Stomach (tissue), 9 donors: ENCODE results near the gene CLK2. TPM values are rescaled to one million over a fixed set of nuclear protein-coding genes. Genes with fewer than 3 reads are reported as not detected.

Source experiments
- DNase-seq, 2 donors: peaks; one replicate each; pipeline versions ENCODE4 v3.0.0 to v3.0.0-alpha.2; 2013 to 2019
- H3K27ac ChIP-seq, 5 donors: fragments of 200-600 bp in 4 of 5; sonication (generic) in 4 of 5; one replicate each; pipeline ENCODE4 v1.5.1; 2013 to 2019; ENCODE audit warnings: mild to moderate bottlenecking in 1 of 5, moderate library complexity in 1 of 5
- H3K27me3 ChIP-seq, 3 donors: fragments of 200-600 bp; sonication (generic); one replicate each; pipeline ENCODE4 v1.5.1; 2017 to 2019; ENCODE audit warnings: mixed run types in 1 of 3
- H3K36me3 ChIP-seq, 4 donors: fragments of 200-600 bp; sonication (generic); 1 replicate in 3 of 4; 2 replicates in 1 of 4; pipeline ENCODE4 v1.5.1; 2016 to 2019
- H3K4me1 ChIP-seq, 4 donors: fragments of 200-600 bp; sonication (generic); one replicate each; pipeline ENCODE4 v1.5.1; 2016 to 2019
- H3K4me3 ChIP-seq, 4 donors: fragments of 200-600 bp; sonication (generic) in 3 of 4; one replicate each; pipeline ENCODE4 v1.5.1; 2016 to 2019; ENCODE audit warnings: mild to moderate bottlenecking in 1 of 4
- H3K9me3 ChIP-seq, 4 donors: fragments of 200-600 bp; sonication (generic); one replicate each; pipeline ENCODE4 v1.5.1; 2016 to 2019
- CTCF ChIP-seq, 7 experiments: fragments of 450-650 bp in 4 of 7; fragments of 200-600 bp in 3 of 7; sonication (generic) in 3 of 7; IDR thresholded peaks; one replicate each; pipeline ENCODE4 v1.5.1; 2016 to 2019; ENCODE audit warnings: antibody characterized with exemption in 7 of 7, control low read depth in 2 of 7, mild to moderate bottlenecking in 1 of 7
- EP300 ChIP-seq: sonication (generic); formaldehyde crosslinking; IDR thresholded peaks from one replicate; pipeline ENCODE4 v1.6.1; 2017; ENCODE audit warnings: antibody characterized with exemption
- POLR2A ChIP-seq, 4 donors: fragments of 450-650 bp; IDR thresholded peaks; one replicate each; pipeline ENCODE4 v1.6.1; 2016; ENCODE audit warnings: antibody characterized with exemption in 4 of 4, control low read depth in 2 of 4, mild to moderate bottlenecking in 1 of 4, moderate library complexity in 1 of 4
- POLR2AphosphoS5 ChIP-seq, 3 donors: sonication (generic); formaldehyde crosslinking; IDR thresholded peaks; one replicate each; pipeline ENCODE4 v1.6.1; 2016; ENCODE audit warnings: antibody characterized with exemption in 3 of 3
- WGBS, 5 donors: extraction: QIAGEN DNeasy Blood & Tissue Kit in 3 of 5; methylation state at CpG; one replicate each; pipeline versions ENCODE4 v1.1.5 to v1.1.7; 2013 to 2018; 5-methylcytosine and 5-hydroxymethylcytosine counted together
- intact Hi-C: fragments of 100-400 bp; cut with DNase I; formaldehyde crosslinking; loops from one replicate; pipeline ENCODE4 v1.15.1; 2023; ENCODE audit warnings: low total_unique reads
- polyA plus RNA-seq, 3 donors: library from polyadenylated mRNA; stranded (reverse); fragments of 200-250 nt; gene quantifications; one replicate each; pipeline ENCODE4 v1.2.3, GENCODE V29; 2013
- total RNA-seq, 5 donors: library from RNA; depleted of rRNA; stranded (reverse); fragments of >200 nt; gene quantifications; one replicate each; pipeline versions ENCODE4 v1.1.0 to v1.2.3, GENCODE V29; 2014 to 2016
- donor health status: healthy with polysubstance abuse.
- donor health status: Bipolar disorder and iron deficiency.
- donor health status: healthy.

CLK2 gene
- total and polyA plus RNA-seq, 8 donors = 16.0 to 77.6 (median 43.3) TPM

- H3K36me3 ChIP-seq = peaks cover 18 to 46% (median 40%) of the 10 kb centered on the region in 4 donors
- peak overlapping the region; percentile 80 to 94 (median 90) for H3K4me3 ChIP-seq
- no peaks in the 10 kb centered on the region for H3K27me3 ChIP-seq
- no peaks in the 10 kb centered on the region for H3K9me3 ChIP-seq
- intact Hi-C loops = loop anchor here (10.0 kb wide), 1 partner anchor 339 kb away; no protein-coding TSS in a partner anchor
- peaks cover 29 to 48% (median 43%) of the 10 kb centered on the region in 4 donors for H3K4me1 ChIP-seq
- 69 to 76% (median 71%) methylated on average over 17 to 20 of the region's 20 CpGs for WGBS, 5 donors
- DNase-seq = no peak
- H3K27ac ChIP-seq = peak overlapping the region; percentile 93 to 98 (median 96)
- TF ChIP-seq POLR2A (IDR thresholded peaks at IDR 0.05) = no peak
- TF ChIP-seq EP300 = no peak
- TF ChIP-seq POLR2AphosphoS5 (IDR thresholded peaks at IDR 0.05) = no peak
- TF ChIP-seq CTCF (IDR thresholded peaks at IDR 0.05) = no peak
These were observed 17.0 kb downstream of the CLK2 start for GRCh38 chr1:155256058-155256852.

GRCh38 chr1:155255243-155256007, 17.9 kb downstream of the CLK2 start, which contains the start of gene ENTREP3:
TSS of gene ENTREP3 (minus strand) at chr1:155255483. CDS start at chr1:155254877, 606 bp downstream.
- Histone ChIP-seq H3K27ac (peak within 1 kb of the TSS; percentile 93 to 98 (median 96)), H3K9me3 (no peaks in the 10 kb centered on the region), H3K4me1 (peaks cover 30 to 48% (median 42%) of the 10 kb centered on the region in 4 donors), H3K27me3 (no peaks in the 10 kb centered on the region), H3K36me3 (peaks cover 18 to 44% (median 38%) of the 10 kb centered on the region in 4 donors), H3K4me3 (peak within 1 kb of the TSS; percentile 80 to 94 (median 90))
- WGBS, 5 donors = 1 to 5% (median 2%) methylated on average over 44 to 54 of the region's 54 CpGs
- TF ChIP-seq POLR2A (IDR thresholded peaks at IDR 0.05) (no peak), EP300 (no peak), CTCF (IDR thresholded peaks at IDR 0.05) (no peak), POLR2AphosphoS5 (IDR thresholded peaks at IDR 0.05) (peak; percentile 78 to 89 (median 82))
- peak; percentile 86 to 97 for DNase-seq
- intact Hi-C loops = loop anchor here (10.0 kb wide), 1 partner anchor 339 kb away; no protein-coding TSS in a partner anchor

DNA sequence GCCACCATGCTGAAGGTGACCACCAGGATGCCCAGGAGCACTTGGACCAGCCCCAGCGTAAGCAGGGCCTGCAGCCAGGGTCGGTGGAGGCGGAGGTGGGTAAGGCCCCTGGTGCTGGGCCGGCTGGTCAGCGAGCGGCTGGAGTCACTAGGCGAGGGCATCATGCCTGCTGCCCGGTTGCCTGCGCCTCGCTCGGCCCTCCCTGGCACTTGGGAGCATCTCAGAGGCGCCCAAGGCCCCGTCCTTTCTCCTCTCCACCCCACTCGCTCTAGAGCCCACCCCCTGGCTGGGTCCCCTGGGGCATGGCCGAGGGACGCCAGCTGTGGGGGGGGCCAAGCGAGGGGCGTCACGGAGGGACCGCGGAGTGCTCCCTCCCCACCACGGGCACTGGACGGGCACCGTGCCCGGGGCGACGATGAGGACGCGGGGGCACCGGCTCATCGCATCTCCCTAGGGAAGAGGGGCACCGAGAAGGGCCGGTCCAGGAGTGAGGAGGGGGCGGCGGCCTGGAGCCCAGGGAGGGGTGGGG, 18.5 kb downstream of the CLK2 start:
- Histone ChIP-seq H3K36me3 (peaks cover 14 to 38% (median 32%) of the 10 kb centered on the region in 4 donors), H3K4me3 (peak overlapping the region; percentile 80 to 94 (median 90)), H3K9me3 (no peaks in the 10 kb centered on the region), H3K27me3 (no peaks in the 10 kb centered on the region), H3K27ac (peak overlapping the region; percentile 93 to 98 (median 96)), H3K4me1 (peaks cover 34 to 48% (median 42%) of the 10 kb centered on the region in 4 donors)
- TF ChIP-seq CTCF (IDR thresholded peaks at IDR 0.05) (no peak), POLR2A (IDR thresholded peaks at IDR 0.05) (no peak)
- intact Hi-C loops = loop anchor here (10.0 kb wide), 1 partner anchor 340 kb away; no protein-coding TSS in a partner anchor
- WGBS, 5 donors = 1 to 4% (median 2%) methylated on average over 14 to 35 of the region's 35 CpGs
- DNase-seq = peak in 1 of 2 donors; percentile 68

DNA sequence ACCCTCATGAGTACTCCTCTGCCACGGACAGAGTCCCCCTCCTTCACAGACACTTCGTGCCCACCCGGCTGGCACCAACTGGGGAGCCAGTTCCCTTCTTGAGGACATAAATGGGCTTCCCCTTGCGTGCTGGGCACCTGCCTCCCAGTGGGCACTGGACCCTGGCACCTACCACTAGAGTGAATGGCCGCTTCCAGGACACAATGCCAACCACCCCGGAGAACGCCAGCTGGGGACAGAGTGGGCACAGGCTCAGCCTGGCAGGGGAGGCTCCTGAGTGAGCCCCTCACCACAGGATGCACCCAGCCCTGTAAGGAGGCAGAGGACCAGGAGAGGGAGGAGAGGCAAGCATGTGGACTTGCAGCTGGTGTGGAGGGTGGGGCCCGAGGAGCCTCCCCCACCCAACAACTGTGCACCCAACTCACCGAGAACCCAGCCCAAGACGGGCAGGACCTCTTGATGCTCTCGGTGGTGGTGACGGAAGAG, 19.0 kb downstream of the CLK2 start:
- TF ChIP-seq POLR2AphosphoS5 (IDR thresholded peaks at IDR 0.05) (no peak), EP300 (no peak), CTCF (IDR thresholded peaks at IDR 0.05) (no peak), POLR2A (IDR thresholded peaks at IDR 0.05) (no peak)
- H3K36me3 ChIP-seq = peaks cover 14 to 33% (median 27%) of the 10 kb centered on the region in 4 donors
- peak overlapping the region; percentile 80 to 94 (median 90) for H3K4me3 ChIP-seq
- 22 to 48% (median 35%) methylated on average over 6 to 12 of the region's 12 CpGs for WGBS, 5 donors
- intact Hi-C loops = loop anchor here (10.0 kb wide), 1 partner anchor 341 kb away; no protein-coding TSS in a partner anchor
- H3K27me3 ChIP-seq = no peaks in the 10 kb centered on the region
- H3K27ac ChIP-seq = peak overlapping the region in 4 of 5 donors; percentile 32 to 98 (median 94)
- no peaks in the 10 kb centered on the region for H3K9me3 ChIP-seq
- DNase-seq = no peak
- H3K4me1 ChIP-seq = peaks cover 34 to 48% (median 42%) of the 10 kb centered on the region in 4 donors
